AML-193 (cell line): ENCODE data around the gene SMURF1.

Experiments used
- DNase-seq, 2 experiments: peaks; one replicate each; lab custom pipeline; 2025; lab: John Stamatoyannopoulos, UW

The SMURF1 gene

GRCh38 chr7:99005776-99006175 is 138.1 kb downstream of the SMURF1 start:
- DNase-seq, result no peak

- no peak for DNase-seq
These were observed 139.0 kb downstream of the SMURF1 start for GRCh38 chr7:99004781-99005500.

DNA sequence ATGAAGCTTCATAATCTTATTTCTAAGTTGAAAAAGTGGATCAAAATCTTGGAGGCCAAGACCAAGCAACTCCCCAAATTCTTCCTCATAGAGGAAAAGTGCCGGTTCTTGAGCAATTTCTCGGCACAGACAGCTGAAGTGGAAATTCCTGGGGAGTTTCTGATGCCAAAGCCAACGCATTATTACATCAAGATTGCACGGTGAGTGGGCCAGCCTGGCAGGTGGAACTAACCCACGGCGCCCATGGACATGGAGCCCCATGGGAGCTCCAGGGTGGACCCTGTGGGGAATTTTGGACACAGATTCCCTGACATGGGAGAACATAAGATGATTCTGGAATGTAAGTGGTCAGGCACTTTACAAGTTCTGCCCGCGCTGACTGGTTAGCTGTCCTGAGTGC is 139.7 kb downstream of the SMURF1 start:
- DNase-seq, result no peak

- no peak for DNase-seq
These were observed 140.5 kb downstream of the SMURF1 start for GRCh38 chr7:99003419-99003818.

- no peak for DNase-seq
These were observed 141.1 kb downstream of the SMURF1 start for GRCh38 chr7:99002827-99003212.

DNA sequence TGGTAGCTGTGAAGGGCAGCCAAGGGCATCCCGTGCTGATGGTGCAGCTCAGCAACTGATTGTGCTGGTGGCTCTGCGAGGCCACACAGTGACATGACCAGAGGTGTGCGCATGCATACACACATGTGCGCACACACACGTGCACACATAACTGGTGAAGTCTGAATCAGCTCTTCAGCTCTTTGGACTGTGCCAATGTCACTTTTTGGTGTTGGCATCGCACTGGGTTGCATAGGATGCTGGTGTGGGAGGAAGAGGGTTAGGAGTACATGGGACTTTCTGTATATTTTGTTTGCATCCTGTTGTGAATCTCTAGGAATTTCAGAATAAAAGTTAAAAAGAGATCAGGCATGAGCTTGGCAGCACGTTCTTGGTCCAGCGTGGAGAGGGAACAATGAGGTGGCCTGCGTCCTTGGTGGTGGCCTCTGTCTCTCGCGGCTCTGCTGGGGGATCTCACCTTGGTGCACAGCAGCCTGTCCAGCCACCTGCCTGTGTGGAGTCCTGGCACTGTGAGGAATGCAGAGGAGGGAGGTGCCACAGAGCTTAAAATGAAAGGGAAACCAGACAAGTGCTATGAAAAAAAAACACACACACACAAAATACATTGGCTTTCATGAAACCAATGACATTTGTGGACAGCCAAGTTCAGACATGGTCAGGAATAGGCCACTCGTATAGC is 141.6 kb downstream of the SMURF1 start:
- DNase-seq, result no peak

GRCh38 chr7:99001482-99002147 is 142.3 kb downstream of the SMURF1 start:
- DNase-seq, result no peak

GRCh38 chr7:99000904-99001465 is 142.9 kb downstream of the SMURF1 start:
- no peak for DNase-seq

DNA sequence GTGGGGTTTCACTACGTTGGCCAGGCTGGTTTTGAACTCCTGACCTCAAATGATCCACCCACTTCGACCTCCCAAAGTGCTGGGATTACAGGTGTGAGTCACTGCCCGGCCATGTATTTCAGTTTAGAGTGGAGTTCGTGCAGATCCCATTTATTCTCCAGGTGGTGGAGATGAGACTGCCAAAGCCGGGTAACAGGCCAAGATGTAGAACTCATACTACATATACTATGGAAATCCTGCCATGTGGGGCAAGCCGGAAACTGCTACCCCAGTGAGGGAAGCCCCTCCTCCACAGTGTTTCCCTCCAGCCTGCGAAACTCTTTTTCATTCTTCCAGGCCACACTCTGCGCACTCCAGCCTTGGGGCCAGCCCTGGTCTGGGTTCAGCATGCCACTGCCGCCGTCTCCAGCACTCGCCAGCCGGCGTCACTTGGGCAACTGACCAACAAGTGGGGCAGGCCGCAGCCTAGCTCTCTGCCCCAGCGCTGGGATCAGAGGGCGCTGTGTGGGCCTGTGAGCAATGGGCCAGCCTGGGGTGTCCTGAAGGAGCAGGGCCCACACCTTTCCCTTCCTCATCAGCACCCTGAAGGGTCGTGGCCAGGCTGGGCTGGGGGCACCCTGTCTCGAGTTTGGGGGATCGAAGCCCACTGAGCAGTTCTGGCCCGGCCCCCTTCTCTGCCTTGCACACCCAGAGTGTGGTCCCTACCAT is 143.6 kb downstream of the SMURF1 start:
- no peak for DNase-seq

DNA sequence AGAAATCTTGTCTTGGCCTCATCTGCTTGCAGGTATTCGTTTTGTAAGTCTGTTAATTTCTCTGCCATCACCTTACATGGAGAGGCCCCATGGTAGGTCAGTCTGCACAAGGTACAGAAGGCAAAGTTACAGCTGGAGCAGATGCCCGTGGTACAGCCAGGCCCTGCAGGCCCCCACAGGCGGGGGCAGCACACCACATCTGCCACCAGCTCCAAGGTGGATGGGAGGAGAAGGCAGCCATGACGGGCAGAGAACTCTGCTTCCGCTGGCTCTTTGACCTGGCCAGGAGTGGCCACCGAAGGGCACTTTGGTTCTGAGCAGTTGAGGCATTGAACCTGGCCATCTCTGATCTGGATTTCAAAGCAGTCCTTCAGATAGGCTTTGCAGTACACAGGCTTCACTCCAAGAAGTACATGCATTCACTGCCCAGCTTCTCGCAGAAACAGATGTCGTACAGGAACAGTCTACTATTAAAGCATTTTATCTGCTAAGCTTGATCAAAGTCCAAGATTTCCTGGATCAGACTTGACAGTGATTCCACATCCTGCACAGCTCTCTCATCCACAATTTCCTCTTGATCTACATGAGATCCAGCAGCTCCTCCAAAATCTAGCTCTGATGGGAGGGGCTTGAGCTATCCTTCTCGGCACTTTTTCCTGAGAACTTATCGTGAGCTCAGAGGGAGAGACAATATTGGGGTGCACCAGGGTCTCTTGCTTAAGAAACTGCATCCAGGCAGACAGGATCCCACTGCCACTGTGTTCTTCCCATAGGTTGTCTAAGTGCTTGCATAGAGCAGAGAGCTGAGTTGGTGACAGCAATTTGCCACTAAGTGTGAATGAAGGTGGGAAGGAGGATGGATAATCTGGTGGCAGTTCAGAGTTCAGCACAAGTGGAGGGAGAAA is 144.8 kb downstream of the SMURF1 start:
- DNase-seq, result no peak

DNA sequence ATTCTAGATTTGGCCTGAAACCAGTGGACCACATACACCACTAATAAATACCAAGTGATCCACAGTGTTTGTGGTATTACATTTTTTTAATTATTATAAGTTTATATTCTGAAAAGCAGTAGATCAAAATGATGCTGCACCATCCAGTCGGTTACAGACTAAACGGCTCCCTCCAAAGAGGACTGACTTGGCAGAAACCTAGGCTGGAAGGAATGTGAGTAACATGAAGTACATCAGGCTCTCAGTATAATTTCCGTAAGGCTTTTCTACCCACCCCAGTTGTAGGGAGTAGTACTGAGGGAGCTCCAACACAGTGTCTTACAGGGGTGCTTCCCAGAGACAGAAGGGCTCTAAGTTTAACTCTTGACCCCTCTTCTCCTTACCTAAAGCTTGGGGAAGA is 146.1 kb downstream of the SMURF1 start:
- DNase-seq, result no peak

- DNase-seq, result no peak
These were observed 147.8 kb downstream of the SMURF1 start for GRCh38 chr7:98996150-98996552.

- no peak for DNase-seq
These were observed 148.3 kb downstream of the SMURF1 start for GRCh38 chr7:98995523-98996149.

DNA sequence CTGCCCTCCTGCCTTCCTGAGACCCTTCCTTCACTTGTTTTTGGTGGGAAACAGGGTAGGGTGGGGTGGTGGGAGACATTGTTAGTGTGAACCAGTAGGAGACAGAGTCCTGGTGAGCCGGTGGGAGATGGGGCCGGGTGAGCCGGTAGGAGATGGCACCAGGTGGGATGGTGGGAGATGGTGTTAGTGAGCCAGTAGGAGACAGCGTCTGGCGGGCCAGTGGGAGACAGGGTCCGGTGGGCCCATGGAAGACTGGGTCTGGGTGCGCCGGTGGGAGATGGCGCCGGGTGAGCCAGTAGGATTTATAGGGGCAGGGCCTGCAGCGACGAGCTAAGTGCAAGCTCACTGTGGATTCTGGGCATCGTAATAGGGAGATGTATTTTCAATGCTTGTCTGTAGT is 148.8 kb downstream of the SMURF1 start:
- DNase-seq, result no peak

DNA sequence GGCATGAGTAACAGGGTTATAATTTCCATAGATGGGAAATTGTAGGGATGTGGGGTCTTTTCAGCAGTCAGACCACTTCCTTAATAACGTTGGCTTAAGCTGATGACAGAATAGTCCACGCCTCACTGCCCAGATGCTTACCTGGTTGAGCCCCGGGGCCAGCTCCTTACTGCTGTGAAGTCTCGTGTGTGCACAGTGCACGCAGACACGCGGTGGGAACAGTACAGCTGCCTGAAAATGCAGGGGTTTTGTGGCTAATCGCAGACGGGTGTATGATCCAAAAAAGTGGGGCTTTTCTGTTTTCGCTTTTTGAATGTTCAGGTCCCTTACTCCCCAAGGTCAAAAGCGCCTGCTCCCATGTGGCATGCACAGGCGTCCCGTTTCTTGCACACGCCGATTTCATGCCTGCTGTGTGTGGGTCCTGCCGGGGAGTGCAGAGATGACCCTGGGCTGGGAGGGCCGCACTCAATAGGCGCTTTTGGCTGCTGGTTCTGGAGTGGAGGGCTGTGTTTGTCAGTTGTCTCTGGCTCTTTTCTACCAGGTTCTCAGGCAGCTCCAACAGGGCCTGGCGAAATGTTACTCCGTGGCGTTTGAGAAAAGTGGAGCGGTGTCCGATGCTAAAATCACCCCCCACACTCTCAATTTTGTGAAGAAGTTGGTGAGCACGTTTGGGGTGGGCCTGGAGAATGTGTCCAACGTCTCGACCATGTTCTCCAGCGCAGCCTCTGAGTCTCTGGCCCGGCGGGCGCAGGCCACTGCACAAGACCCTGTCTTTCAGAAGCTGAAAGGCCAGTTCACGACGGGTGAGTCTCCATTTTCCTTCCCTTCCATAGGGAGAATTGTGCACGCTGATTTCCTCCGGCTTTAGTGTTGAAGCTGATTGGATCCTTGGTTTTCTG is 149.6 kb downstream of the SMURF1 start:
- no peak for DNase-seq

DNA sequence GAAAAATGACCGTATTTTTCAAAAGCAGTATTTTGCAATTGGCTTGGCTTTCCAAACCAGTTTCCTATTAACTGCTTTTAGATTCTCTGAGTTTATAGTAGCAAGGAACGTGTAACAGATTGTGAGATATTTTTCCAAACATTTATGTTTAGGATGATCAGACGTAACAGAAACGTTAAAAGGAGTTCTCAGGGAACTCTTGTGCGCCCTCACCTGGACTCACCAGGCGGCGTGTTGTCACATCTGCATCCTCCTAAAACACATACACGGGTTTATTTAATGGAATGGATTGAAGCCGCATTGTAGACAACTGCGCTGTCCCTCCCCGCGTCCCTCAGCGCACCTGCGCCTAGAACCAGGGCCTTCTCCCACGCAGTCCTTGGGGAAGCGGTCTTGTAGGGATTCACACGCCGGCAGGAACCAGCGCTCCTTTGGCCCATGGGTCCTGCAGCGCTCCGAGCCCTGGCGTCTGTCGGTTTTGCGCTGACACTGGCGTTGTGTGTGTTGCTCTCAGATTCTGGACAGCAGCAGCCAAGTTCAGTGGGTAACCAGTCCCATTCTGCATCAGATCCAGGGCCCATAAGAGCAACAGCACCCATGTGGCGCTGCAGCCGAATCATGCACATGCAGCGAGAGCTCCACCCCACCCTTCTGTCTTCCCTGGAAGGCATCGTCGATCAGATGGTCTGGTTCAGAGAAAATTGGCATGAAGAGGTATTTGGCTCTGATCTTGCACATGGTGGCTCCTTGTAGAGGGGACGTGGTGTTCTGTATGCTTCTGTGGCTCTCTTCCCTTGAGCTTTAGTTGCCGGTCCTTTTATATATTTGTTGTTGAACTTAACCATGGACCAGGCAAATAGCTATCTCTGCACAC is 150.6 kb downstream of the SMURF1 start:
- DNase-seq, result no peak

DNA sequence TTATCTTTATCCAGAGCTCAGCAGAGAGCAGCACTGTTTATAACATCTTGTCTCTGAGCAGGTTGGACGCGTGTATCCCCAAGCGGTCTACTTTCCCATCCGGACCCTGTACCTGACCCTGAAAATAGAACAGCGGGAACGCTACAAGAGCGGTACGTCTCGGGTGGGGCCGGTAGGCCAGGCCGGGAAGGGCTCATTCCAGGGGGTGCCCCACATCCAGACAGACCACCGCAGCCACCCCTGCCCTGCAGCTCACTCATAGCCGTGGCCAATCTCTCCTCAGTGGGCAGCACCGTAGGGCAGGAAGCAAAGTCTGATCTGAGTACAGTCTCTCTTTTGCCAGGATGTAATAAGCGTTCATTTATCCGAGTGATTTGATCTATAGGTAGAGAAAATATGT is 151.8 kb downstream of the SMURF1 start:
- DNase-seq, result no peak

GRCh38 chr7:98991141-98991540 is 152.8 kb downstream of the SMURF1 start:
- no peak for DNase-seq

DNA sequence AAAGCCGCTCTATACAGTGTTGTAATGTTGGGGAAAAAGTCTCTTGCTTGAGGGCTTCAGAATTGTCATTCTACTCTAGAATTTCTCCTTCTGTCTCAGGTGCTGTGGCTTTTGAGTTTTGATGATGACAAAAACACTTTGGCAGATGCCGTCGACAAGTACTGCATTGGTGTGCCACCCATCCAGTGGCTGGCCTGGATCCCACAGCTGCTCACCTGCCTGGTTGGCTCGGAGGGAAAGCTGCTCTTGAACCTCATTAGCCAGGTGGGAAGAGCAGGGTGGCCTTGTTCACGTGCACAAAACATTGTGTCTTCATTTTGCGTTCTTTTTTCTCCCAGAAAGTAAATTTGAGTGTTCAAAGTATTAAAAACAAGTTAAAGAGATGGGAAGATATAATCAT is 153.6 kb downstream of the SMURF1 start:
- no peak for DNase-seq
